ENCODE data around the gene ACOXL. TPM values are rescaled to one million over a fixed set of nuclear protein-coding genes. Genes with fewer than 3 reads are reported as not detected.
A peak's percentile ranks its signal among the peaks of the same experiment; 100 is the strongest.

Gene ACOXL
- total and polyA plus RNA-seq, 10 of the 15 experiments (the other 5 are each of a cell fraction or from before 2014, with no cell fraction given): 0.05 to 1.3 (median 0.71) TPM

GRCh38 chr2:111035830-111036441 lies 303.6 kb downstream of the ACOXL start:
- ChIA-PET SMC1A (ENCODE audit: uncharacterized antibody, unreplicated experiment) (interaction anchor here (0.9 to 1.9 kb wide), 4 partner anchors 12 to 81 kb away, joined by 3 to 8 read pairs (median 4); no protein-coding TSS in a partner anchor), CTCF (interaction anchor here (0.9 kb wide), 1 partner anchor 178 kb away, joined by 3 read pairs; no protein-coding TSS in a partner anchor), RAD21 (ENCODE audit: unreplicated experiment) (interaction anchor here (0.9 to 1.8 kb wide), 4 partner anchors 16 to 159 kb away, joined by 3 to 8 read pairs (median 3); no protein-coding TSS in a partner anchor), POLR2A (interaction anchor here (0.7 kb wide), 1 partner anchor 85 kb away, joined by 6 read pairs; the partner anchor contains the start of gene BCL2L11)
- Histone ChIP-seq H3K4me1 (ENCODE audit: control insufficient read depth, insufficient read depth, low read length) (peaks cover 5% of the 10 kb centered on the region), H3K4me3 (no peak overlapping the region), H3K36me3 (ENCODE audit: control insufficient read depth in 2 of 2, insufficient read depth in 2 of 2, low read length in 1 of 2) (no peaks in the 10 kb centered on the region), H4K20me1 (ENCODE audit: control insufficient read depth, insufficient read depth) (no peaks in the 10 kb centered on the region), H3K9me3 (replicated peaks; ENCODE audit: control insufficient read depth, insufficient read depth, low read length) (no peaks in the 10 kb centered on the region; the same call in 2 of the 3 replicates), H3K9ac (ENCODE audit: control insufficient read depth, insufficient read depth, low read length) (no peak overlapping the region), H2AFZ (ENCODE audit: control insufficient read depth, low read depth, low read length) (no peak overlapping the region), H3K27ac (ENCODE audit: control insufficient read depth, insufficient read depth) (no peak overlapping the region), H3K4me2 (ENCODE audit: control insufficient read depth, insufficient read depth) (no peak overlapping the region), H3K27me3 (replicated peaks in 1 of 2; ENCODE audit: control insufficient read depth in 2 of 2, insufficient read depth in 2 of 2, low read length in 1 of 2) (peaks cover 2 to 14% of the 10 kb centered on the region in 2 experiments; a peak in 2 of 4 replicates), H3K79me2 (ENCODE audit: control insufficient read depth, insufficient read depth, low read length) (no peaks in the 10 kb centered on the region)
- peak; percentile 66 for ATAC-seq
- no TSS peak for BruUV-seq (replicated peaks)
- intact Hi-C loops (cut with micrococcal nuclease; ENCODE audit: unreplicated experiment): loop anchor here (2.0 kb wide), 1 partner anchor 19 kb away; no protein-coding TSS in a partner anchor
- DNase-seq (ENCODE audit: low read depth, low spot score): no peak
- WGBS (ENCODE audit: insufficient coverage, insufficient replicate concordance, low lambda C conversion rate, missing lambda C conversion rate): 27% methylated on average over 5 of the region's 5 CpGs
- no peak for FAIRE-seq
- in situ Hi-C loops (cut with MboI): no loop called here
- no peak for TF ChIP-seq PRDM15 (CRISPR knock-in tag; IDR thresholded peaks at IDR 0.05)
- TF ChIP-seq IKZF2 (IDR thresholded peaks at IDR 0.05): peak; percentile 39 to 43; a peak in 1 of 4 replicates
- no peak for TF ChIP-seq MYC (IDR thresholded peaks at IDR 0.05; ENCODE audit: insufficient read depth, insufficient read length, insufficient replicate concordance, low read length, severe bottlenecking)
- TF ChIP-seq LARP7 (IDR thresholded peaks at IDR 0.05): no peak
- no peak for TF ChIP-seq CTCF (IDR thresholded peaks at IDR 0.05 in 2 of 3, conservative IDR thresholded peaks at IDR 0.05 in 1 of 3; ENCODE audit: control insufficient read depth in 2 of 3, extremely low read depth in 1 of 3, insufficient read depth in 1 of 3, low read depth in 3 of 3, low read length in 3 of 3)
- TF ChIP-seq, protein P1, sequence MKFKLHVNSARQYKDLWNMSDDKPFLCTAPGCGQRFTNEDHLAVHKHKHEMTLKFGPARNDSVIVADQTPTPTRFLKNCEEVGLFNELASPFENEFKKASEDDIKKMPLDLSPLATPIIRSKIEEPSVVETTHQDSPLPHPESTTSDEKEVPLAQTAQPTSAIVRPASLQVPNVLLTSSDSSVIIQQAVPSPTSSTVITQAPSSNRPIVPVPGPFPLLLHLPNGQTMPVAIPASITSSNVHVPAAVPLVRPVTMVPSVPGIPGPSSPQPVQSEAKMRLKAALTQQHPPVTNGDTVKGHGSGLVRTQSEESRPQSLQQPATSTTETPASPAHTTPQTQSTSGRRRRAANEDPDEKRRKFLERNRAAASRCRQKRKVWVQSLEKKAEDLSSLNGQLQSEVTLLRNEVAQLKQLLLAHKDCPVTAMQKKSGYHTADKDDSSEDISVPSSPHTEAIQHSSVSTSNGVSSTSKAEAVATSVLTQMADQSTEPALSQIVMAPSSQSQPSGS (IDR thresholded peaks at IDR 0.05; ENCODE audit: low read length): no peak
- TF ChIP-seq YY1 (IDR thresholded peaks at IDR 0.05; ENCODE audit: low read depth, low read length): no peak
- TF ChIP-seq, protein P2, sequence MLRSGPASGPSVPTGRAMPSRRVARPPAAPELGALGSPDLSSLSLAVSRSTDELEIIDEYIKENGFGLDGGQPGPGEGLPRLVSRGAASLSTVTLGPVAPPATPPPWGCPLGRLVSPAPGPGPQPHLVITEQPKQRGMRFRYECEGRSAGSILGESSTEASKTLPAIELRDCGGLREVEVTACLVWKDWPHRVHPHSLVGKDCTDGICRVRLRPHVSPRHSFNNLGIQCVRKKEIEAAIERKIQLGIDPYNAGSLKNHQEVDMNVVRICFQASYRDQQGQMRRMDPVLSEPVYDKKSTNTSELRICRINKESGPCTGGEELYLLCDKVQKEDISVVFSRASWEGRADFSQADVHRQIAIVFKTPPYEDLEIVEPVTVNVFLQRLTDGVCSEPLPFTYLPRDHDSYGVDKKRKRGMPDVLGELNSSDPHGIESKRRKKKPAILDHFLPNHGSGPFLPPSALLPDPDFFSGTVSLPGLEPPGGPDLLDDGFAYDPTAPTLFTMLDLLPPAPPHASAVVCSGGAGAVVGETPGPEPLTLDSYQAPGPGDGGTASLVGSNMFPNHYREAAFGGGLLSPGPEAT (IDR thresholded peaks at IDR 0.05; ENCODE audit: low read depth): no peak
- TF ChIP-seq FOXM1 (IDR thresholded peaks at IDR 0.05; ENCODE audit: low read depth, low read length): no peak
- no peak for TF ChIP-seq HDGF (IDR thresholded peaks at IDR 0.05)
- no peak for TF ChIP-seq POLR2A (IDR thresholded peaks at IDR 0.05; ENCODE audit: low read depth, low read length)
- peak; percentile 26; the same call in 1 of the 2 replicates for TF ChIP-seq MTA2 (IDR thresholded peaks at IDR 0.05; ENCODE audit: low read depth)
- no peak for TF ChIP-seq KLF5 (IDR thresholded peaks at IDR 0.05; ENCODE audit: partially characterized antibody)
- TF ChIP-seq DPF2 (IDR thresholded peaks at IDR 0.05): 0 out of 2 replicates have a peak, but pooled peaks have one; percentile 14
- no peak for TF ChIP-seq SP1 (IDR thresholded peaks at IDR 0.05; ENCODE audit: low read depth, low read length)
- TF ChIP-seq ZZZ3 (IDR thresholded peaks at IDR 0.05; ENCODE audit: control insufficient read depth, insufficient read length, low read depth): no peak

Measured in GM12878 (cell line).